ENCODE measurements around the gene CDC42BPB. TPM values are rescaled to one million over a fixed set of nuclear protein-coding genes. Genes with fewer than 3 reads are reported as not detected.

The CDC42BPB gene
- total RNA-seq, 1 donor from 2014 or later = 96.5 TPM

GRCh38 chr14:102998393-102998792 is 59.0 kb downstream of the CDC42BPB start:
- Histone ChIP-seq H3K9me3 (no peaks in the 10 kb centered on the region), H3K27me3 (no peaks in the 10 kb centered on the region), H3K4me1 (no peaks in the 10 kb centered on the region), H3K4me3 (no peak overlapping the region), H3K27ac (no peak overlapping the region), H3K36me3 (peaks cover 44 to 85% of the 10 kb centered on the region in 2 donors)
- no peak for DNase-seq (ENCODE audit: low spot score in 2 of 2)
- no peak for TF ChIP-seq CTCF (IDR thresholded peaks at IDR 0.05)
- intact Hi-C loops (cut with DNase I) = no loop called here

- Histone ChIP-seq H3K27ac (no peak overlapping the region), H3K9me3 (no peaks in the 10 kb centered on the region), H3K4me3 (no peak overlapping the region), H3K4me1 (no peaks in the 10 kb centered on the region), H3K27me3 (no peaks in the 10 kb centered on the region), H3K36me3 (peaks cover 36 to 83% of the 10 kb centered on the region in 2 donors)
- intact Hi-C loops (cut with DNase I) = no loop called here
- no peak for TF ChIP-seq CTCF (IDR thresholded peaks at IDR 0.05)
- no peak for DNase-seq (ENCODE audit: low spot score in 2 of 2)
Measured at GRCh38 chr14:102996941-102997340, 60.4 kb downstream of the CDC42BPB start.

GRCh38 chr14:102994689-102995088 is 62.7 kb downstream of the CDC42BPB start:
- no peaks in the 10 kb centered on the region for H3K27me3 ChIP-seq
- H3K9me3 ChIP-seq = peaks cover 0 to 2% of the 10 kb centered on the region in 2 donors
- H3K4me3 ChIP-seq = no peak overlapping the region
- H3K4me1 ChIP-seq = no peaks in the 10 kb centered on the region
- no peak overlapping the region for H3K27ac ChIP-seq
- no peak for DNase-seq (ENCODE audit: low spot score in 2 of 2)
- peaks cover 28 to 88% of the 10 kb centered on the region in 2 donors for H3K36me3 ChIP-seq
- intact Hi-C loops (cut with DNase I) = no loop called here
- no peak for TF ChIP-seq CTCF (IDR thresholded peaks at IDR 0.05)

- no peak for TF ChIP-seq CTCF (IDR thresholded peaks at IDR 0.05)
- no peak for DNase-seq (ENCODE audit: low spot score in 2 of 2)
- H3K27me3 ChIP-seq = no peaks in the 10 kb centered on the region
- no peak overlapping the region for H3K4me3 ChIP-seq
- no peak overlapping the region for H3K27ac ChIP-seq
- H3K36me3 ChIP-seq = peaks cover 25 to 88% of the 10 kb centered on the region in 2 donors
- H3K9me3 ChIP-seq = peaks cover under 1 to 12% of the 10 kb centered on the region in 2 donors
- intact Hi-C loops (cut with DNase I) = no loop called here
- H3K4me1 ChIP-seq = no peaks in the 10 kb centered on the region
Measured at GRCh38 chr14:102993523-102993922, 63.8 kb downstream of the CDC42BPB start.

- TF ChIP-seq CTCF (IDR thresholded peaks at IDR 0.05) = no peak
- Histone ChIP-seq H3K36me3 (peaks cover 40 to 89% of the 10 kb centered on the region in 2 donors), H3K4me1 (no peaks in the 10 kb centered on the region), H3K27ac (no peak overlapping the region), H3K27me3 (no peaks in the 10 kb centered on the region), H3K9me3 (peaks cover 10 to 21% of the 10 kb centered on the region in 2 donors), H3K4me3 (no peak overlapping the region)
- intact Hi-C loops (cut with DNase I) = no loop called here
- no peak for DNase-seq (ENCODE audit: low spot score in 2 of 2)
Measured at GRCh38 chr14:102991376-102991775, 66.0 kb downstream of the CDC42BPB start.

GRCh38 chr14:102988054-102988453 is 69.3 kb downstream of the CDC42BPB start:
- intact Hi-C loops (cut with DNase I) = no loop called here
- H3K27me3 ChIP-seq = no peaks in the 10 kb centered on the region
- no peak overlapping the region for H3K4me3 ChIP-seq
- no peaks in the 10 kb centered on the region for H3K4me1 ChIP-seq
- no peak for DNase-seq (ENCODE audit: low spot score in 2 of 2)
- H3K36me3 ChIP-seq = peaks cover 54 to 87% of the 10 kb centered on the region in 2 donors
- peaks cover 10 to 21% of the 10 kb centered on the region in 2 donors for H3K9me3 ChIP-seq
- no peak overlapping the region for H3K27ac ChIP-seq
- TF ChIP-seq CTCF (IDR thresholded peaks at IDR 0.05) = no peak

Measured in ascending aorta (tissue), 2 donors.